ENCODE measurements around the gene FSTL5. TPM values are rescaled to one million over a fixed set of nuclear protein-coding genes. Genes with fewer than 3 reads are reported as not detected.

FSTL5 gene
- total RNA-seq, 1 experiment from 2014 or later, result not detected

DNA sequence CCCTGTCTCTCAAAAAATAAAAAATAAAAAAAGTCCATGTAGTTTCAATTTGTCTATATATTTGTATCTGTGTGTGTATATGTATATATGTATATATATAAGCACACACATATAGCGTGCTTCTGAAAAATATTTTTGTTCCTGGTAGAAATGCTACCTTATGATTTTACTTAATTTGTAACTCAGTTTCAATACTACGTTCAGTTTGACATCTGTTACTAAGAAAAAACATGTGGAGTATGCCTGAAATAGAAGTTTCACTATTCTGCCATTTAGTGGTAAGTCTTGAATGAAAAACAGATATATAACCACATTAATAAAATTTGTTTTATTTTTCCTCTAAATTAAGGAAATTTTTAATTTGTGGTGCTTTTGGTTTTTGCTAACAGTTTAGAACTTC is 14.2 kb downstream of the FSTL5 start:
- H2AFZ ChIP-seq (ENCODE audit: low read length), result no peak overlapping the region
- H3K23me2 ChIP-seq (ENCODE audit: insufficient read length, low read depth, low read length, poor library complexity, severe bottlenecking), result no peaks in the 10 kb centered on the region
- H4K91ac ChIP-seq (ENCODE audit: insufficient read length, low read depth, low read length), result no peak overlapping the region
- H2BK12ac ChIP-seq (ENCODE audit: insufficient read length, low read depth, low read length), result no peak overlapping the region
- TF ChIP-seq, protein P1, sequence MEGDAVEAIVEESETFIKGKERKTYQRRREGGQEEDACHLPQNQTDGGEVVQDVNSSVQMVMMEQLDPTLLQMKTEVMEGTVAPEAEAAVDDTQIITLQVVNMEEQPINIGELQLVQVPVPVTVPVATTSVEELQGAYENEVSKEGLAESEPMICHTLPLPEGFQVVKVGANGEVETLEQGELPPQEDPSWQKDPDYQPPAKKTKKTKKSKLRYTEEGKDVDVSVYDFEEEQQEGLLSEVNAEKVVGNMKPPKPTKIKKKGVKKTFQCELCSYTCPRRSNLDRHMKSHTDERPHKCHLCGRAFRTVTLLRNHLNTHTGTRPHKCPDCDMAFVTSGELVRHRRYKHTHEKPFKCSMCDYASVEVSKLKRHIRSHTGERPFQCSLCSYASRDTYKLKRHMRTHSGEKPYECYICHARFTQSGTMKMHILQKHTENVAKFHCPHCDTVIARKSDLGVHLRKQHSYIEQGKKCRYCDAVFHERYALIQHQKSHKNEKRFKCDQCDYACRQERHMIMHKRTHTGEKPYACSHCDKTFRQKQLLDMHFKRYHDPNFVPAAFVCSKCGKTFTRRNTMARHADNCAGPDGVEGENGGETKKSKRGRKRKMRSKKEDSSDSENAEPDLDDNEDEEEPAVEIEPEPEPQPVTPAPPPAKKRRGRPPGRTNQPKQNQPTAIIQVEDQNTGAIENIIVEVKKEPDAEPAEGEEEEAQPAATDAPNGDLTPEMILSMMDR (conservative IDR thresholded peaks at IDR 0.05), result no peak
- no peak overlapping the region for H3K4me2 ChIP-seq (ENCODE audit: insufficient read depth, insufficient read length, low read length)
- H3K56ac ChIP-seq (ENCODE audit: insufficient read length, low read depth, low read length), result no peak overlapping the region
- no peaks in the 10 kb centered on the region for H3K36me3 Mint-ChIP-seq (ENCODE audit: insufficient read depth in 1 of 3, low read depth in 3 of 3)
- H2BK120ac ChIP-seq (ENCODE audit: low read depth, low read length, poor library complexity, severe bottlenecking), result no peak overlapping the region
- no peak overlapping the region for H2AK5ac ChIP-seq (ENCODE audit: insufficient read length, low read length)
- H2BK15ac ChIP-seq (ENCODE audit: low read depth, low read length), result no peak overlapping the region
- H3K27me3 ChIP-seq (ENCODE audit: insufficient read depth, low read length), result no peaks in the 10 kb centered on the region
- no peak overlapping the region for H3K27ac ChIP-seq (ENCODE audit: insufficient read length, low read depth, low read length)
- H2BK5ac ChIP-seq (ENCODE audit: insufficient read length, low read length), result no peak overlapping the region
- H3K9ac ChIP-seq (ENCODE audit: extremely low read depth, insufficient read length, low read length), result no peak overlapping the region
- H3K27me3 Mint-ChIP-seq (ENCODE audit: low read depth), result no peaks in the 10 kb centered on the region
- no peak overlapping the region for H3T11ph ChIP-seq (ENCODE audit: low read length)
- H3K18ac ChIP-seq (ENCODE audit: insufficient read length, low read depth, low read length), result no peak overlapping the region
- H3K4ac ChIP-seq (ENCODE audit: low read depth, low read length), result no peak overlapping the region
- no peak overlapping the region for H2BK20ac ChIP-seq (ENCODE audit: low read depth, low read length, poor library complexity, severe bottlenecking)
- H4K20me1 ChIP-seq (ENCODE audit: control insufficient read depth, insufficient read depth, insufficient read length), result no peaks in the 10 kb centered on the region
- H3K14ac ChIP-seq (ENCODE audit: insufficient read depth, low read length), result no peak overlapping the region
- H3K4me1 ChIP-seq (ENCODE audit: insufficient read depth, low read length), result no peaks in the 10 kb centered on the region
- H4K5ac ChIP-seq (ENCODE audit: insufficient read length, low read depth, low read length), result no peak overlapping the region
- no CpG with 5 or more reads among the region's 2 CpGs for WGBS (ENCODE audit: extremely low coverage, insufficient read length, low lambda C conversion rate)
- no peak for DNase-seq
- no peak overlapping the region for H3K4me3 Mint-ChIP-seq
- no peak overlapping the region for H4K8ac ChIP-seq (replicated peaks; ENCODE audit: insufficient read length, low read depth, low read length)
- H3K23ac ChIP-seq (ENCODE audit: insufficient read length, low read depth, low read length), result no peak overlapping the region
- no peak overlapping the region for H3K27ac Mint-ChIP-seq
- no peaks in the 10 kb centered on the region for H3K9me3 ChIP-seq (ENCODE audit: control insufficient read depth, low read depth, low read length)
- no peaks in the 10 kb centered on the region for H3K79me2 ChIP-seq (ENCODE audit: insufficient read depth, low read length)
- H3K4me1 Mint-ChIP-seq, result no peaks in the 10 kb centered on the region
- no peaks in the 10 kb centered on the region for H3K9me3 Mint-ChIP-seq
- H3K79me1 ChIP-seq (ENCODE audit: insufficient read depth, low read depth, low read length, poor library complexity, severe bottlenecking), result no peaks in the 10 kb centered on the region

Measured in H9 (cell line).